Islet precursor cell (in vitro differentiated cells): ENCODE measurements around the gene MED16.
"Not testable (repeated sequence)": the region's sequence is repeated elsewhere in the genome, so short reads cannot be mapped to it uniquely, and the experiment has no call there.

ENCODE experiments used
- DNase-seq: peaks from one replicate; pipeline ENCODE4 v3.0.0-alpha.2; 2018

MED16 gene

DNA sequence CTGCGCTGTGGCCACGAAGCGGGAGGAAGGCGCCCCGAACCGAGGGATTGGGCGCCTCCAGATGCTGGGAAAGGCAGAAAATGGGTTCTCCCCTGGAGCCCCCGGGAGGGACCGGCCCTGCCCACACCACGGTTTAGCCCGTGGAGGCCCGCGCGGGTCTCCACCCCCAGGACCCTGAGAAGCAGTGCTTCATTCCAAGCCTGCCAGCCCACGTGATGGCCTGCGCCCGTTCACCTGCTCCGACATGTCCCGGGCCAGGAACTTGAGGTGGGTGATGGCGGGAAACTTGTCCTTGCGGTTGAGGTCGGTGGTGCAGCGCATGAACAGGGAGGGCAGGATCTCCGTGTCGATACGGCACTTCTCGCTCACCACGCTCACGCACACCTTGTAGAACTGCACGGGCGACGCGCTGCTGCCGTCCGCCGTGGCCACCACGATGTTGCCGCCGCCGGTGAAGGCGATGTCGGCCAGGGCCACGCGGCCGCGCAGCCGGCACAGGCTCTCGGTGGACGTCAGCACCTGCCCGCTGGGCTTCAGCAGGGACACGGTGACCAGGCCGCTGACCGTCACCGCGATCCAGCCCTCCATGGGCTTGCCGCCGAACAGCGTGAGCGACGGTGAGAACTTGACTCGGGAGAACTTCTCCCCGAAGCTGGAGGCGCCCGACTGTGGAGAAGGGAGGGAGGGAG is 7.3 kb downstream of the MED16 start:
- no peak for DNase-seq

DNA sequence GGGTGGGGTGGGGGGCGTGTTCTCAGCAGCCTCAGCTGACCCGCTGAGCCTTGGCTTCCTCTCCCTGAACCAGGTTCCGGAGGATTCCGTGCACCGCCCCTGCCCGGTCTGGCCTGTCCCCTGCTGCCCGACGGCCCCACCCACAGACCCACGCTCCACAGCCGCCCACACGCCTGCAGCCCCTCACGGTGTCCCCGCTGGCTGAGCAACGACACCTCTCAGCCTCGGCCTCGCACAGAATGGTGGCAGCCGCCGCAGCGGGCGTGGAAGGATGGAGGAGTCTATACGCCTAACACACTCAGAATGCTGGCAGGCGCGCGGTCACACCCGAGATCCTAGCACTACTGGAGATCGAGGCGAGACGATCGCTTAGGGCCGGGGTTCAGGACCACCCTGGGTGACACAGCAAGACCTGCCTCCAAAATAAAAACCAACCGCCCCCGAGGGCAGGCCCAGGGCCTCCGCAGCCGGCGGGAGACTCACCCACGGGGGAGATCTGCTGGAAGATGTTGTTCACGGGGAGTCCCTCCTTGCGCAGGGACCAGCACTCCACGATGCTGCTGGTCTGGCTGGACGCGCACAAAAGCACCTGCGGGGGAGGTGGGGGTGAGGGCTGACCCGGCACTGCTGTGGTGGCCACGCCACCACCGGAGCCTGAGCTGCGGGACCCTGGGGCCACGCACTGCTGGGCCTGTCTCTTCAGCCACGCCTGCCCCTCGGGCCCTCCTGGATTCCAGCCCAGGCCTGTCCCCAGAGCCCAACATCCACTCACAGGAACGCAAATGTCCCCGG is 8.4 kb downstream of the MED16 start:
- DNase-seq, result no peak

DNA sequence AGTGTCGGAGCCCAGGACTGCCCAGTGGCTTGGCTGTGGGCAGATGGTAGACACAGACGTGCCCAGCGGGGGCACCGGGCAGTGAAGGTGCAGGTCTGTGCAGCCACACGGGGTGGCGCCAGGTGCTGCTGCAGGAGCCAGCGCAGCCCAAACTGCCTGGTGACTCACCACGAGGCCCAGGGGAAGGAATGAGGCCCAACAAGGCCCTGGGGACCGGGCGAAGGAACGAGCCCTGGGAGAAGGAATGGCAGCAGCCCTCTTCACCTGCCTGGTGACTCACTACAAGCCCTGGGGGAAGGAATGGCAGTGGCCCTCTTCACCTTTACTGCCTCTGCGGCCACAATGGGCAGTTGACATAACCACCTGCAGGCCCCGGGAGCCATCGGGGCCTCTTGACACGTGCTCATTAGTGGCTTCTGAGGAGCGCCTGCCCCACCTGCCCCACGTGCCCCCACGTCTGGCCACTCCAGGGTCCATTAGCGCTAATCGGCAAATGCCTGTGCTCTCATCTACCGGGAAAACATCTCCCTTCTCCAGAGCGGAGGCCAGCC is 9.3 kb downstream of the MED16 start:
- DNase-seq, result peak; percentile 99

DNA sequence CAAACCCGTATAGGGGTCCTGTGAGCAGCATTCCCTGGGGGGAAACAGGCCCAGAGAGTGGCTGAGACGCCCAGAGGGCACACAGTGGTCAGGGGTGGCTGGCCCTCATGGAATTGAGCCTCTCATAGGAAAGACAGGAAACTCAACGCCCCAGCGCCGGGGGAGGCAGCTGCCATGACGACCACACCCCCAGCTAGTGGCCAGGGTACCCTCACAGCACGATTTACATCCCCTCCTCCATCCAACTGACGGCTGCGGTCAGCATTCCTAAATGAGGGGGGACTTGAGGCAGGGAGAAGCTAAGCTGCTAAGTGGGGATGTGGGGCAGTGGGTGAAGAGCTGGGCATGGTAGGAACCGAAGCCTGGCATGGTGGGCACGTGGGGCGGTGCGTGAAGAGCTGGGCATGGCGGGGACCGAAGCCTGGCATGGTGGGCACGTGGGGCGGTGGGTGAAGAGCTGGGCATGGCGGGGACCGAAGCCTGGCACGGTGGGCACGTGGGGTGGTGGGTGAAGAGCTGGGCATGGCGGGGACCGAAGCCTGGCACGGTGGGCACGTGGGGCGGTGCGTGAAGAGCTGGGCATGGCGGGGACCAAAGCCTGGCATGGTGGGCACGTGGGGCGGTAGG is 10.0 kb downstream of the MED16 start:
- DNase-seq, result no peak

DNA sequence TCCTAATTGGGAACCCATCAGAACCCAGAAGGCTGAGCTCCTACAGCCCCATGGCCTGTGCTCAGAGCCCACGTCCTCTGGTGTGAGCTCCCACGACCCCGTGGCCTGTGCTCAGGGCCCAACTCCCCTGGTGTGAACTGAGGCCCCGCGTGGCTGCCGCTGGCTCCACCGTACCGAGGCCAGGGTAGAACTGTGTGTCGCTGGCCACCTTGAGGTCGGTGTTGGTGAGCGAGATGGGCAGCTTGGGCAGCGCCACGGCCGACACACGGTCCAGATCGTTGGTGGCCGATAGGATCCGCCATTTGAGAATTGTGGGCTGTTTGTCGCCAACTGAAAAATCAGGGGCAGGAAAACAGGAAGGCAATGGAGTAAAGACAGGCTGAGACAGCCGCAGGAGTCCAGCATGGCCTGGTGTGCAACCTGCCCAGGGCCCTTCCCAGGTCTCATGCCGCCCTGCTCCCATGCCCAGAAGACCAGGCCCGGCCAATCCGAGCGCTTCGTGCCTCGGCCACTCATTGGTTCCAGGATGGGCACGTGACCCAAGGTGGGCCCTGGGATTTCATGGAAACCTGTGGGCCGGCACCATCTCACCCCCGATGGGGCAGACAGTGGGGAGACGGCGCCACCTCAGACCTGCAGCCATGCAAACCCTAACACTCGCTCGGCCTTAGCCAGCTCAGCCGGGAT is 11.5 kb downstream of the MED16 start:
- DNase-seq, result no peak

DNA sequence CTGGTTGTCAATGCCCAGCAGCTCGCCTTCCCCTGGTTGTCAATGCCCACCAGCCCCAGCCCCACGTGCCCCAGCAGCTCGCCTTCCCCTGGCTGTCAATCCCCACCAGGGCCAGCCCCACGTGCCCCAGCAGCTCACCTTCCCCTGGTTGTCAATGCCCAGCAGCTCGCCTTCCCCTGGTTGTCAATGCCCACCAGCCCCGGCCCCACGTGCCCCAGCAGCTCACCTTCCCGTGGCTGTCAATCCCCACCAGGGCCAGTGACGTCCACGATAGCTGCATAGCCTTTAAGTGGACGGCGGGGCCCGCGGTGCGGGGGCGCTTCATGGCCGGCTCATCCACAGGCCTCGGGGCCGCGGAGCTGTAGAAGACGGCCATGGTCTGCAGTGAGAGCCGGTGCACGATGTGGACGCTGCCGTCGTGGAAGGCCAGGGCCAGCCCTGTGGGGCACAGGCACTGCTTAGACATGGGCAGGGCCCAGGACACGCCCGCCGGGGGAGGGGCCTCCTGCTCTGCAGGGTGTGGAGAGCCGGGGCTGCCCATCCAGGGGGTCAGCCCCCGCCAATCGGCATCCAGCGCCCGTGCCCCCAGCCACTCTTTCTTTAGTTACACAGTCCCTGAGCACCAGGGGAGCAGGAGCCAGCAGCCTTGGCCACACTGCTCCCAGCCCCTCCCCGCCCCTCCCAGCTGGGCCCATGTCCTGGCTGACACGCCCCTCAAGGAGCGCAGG is 13.1 kb downstream of the MED16 start:
- no peak for DNase-seq

DNA sequence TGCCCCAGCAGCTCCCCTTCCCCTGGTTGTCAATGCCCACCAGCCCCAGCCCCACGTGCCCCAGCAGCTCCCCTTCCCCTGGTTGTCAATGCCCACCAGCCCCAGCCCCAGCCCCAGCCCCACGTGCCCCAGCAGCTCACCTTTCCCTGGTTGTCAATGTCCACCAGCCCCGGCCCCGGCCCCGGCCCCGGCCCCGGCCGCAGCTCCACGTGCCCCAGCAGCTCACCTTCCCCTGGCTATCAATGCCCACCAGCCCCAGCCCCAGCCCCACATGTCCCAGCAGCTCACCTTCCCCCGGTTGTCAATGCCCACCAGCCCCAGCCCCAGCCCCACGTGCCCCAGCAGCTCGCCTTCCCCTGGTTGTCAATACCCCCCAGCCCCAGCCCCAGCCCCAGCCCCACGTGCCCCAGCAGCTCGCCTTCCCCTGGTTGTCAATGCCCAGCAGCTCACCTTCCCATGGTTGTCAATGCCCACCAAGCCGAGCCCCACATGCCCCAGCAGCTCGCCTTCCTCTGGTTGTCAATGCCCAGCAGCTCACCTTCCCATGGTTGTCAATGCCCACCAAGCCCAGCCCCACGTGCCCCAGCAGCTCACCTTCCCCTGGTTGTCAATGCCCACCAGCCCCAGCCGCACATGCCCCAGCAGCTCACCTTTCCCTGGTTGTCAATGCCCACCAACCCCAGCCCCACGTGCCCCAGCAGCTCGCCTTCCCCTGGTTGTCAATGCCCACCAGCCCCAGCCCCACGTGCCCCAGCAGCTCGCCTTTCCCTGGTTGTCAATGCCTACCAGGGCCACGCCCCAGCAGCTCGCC is 14.0 kb downstream of the MED16 start:
- not testable (repeated sequence) for DNase-seq

DNA sequence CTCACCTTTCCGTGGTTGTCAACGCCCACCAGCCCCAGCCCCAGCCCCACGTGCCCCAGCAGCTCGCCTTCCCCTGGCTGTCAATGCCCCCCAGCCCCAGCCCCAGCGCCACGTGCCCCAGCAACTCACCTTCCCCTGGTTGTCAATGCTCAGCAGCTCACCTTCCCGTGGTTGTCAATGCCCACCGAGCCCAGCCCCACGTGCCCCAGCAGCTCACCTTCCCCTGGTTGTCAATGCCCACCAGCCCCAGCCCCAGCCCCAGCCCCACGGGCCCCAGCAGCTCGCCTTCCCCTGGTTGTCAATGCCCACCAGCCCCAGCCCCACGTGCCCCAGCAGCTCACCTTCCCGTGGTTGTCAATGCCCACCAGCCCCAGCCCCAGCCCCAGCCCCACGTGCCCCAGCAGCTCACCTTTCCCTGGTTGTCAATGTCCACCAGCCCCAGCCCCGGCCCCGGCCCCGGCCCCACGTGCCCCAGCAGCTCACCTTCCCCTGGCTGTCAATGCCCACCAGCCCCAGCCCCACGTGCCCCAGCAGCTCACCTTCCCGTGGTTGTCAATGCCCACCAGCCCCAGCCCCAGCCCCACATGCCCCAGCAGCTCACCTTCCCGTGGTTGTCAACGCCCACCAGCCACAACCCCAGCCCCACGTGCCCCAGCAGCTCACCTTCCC is 14.9 kb downstream of the MED16 start:
- not testable (repeated sequence) for DNase-seq

DNA sequence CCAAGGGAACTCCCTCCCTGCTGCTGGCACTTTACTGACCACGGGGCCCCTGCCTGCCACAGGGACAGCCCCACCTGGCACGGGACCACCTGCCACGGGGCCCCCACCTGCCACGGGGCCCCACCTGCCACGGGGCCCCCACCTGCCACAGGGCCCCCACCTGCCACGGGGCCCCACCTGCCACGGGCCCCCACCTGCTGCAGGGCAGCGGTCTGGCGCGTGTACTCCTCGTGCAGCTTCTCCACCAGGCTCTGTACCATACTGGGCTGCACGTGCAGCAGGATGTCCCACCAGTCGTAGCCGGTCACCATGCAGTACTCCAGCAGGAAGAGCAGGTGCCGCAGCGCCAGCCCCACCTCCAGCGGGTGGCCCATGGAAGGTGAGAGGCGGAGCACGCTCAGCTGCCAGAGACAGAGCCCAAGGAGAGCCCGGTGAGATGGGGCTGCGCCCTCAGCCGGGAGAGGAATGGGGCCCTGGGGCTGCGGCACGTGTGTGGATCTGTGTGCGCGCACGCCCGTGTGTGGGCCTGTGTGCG is 16.1 kb downstream of the MED16 start:
- no peak for DNase-seq

DNA sequence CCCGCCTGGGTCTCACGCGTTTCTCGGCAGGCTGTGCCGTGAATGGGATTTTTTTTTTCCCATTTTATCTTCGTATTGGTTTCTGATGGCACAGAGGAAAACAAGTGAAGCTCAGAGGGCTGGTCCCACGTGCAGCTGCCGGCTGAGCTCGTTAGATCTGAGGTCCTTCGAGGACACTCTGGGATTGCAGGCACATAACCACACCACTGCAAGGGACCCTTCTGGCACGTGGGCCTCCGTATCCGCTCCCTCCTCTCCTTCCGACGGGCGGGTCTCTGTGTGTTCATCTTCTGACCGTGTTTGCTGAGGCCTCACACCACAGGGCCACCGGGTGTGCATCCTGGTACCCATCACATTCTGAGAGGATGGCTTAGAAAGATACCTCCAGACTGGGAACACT is 16.9 kb downstream of the MED16 start:
- no peak for DNase-seq

DNA sequence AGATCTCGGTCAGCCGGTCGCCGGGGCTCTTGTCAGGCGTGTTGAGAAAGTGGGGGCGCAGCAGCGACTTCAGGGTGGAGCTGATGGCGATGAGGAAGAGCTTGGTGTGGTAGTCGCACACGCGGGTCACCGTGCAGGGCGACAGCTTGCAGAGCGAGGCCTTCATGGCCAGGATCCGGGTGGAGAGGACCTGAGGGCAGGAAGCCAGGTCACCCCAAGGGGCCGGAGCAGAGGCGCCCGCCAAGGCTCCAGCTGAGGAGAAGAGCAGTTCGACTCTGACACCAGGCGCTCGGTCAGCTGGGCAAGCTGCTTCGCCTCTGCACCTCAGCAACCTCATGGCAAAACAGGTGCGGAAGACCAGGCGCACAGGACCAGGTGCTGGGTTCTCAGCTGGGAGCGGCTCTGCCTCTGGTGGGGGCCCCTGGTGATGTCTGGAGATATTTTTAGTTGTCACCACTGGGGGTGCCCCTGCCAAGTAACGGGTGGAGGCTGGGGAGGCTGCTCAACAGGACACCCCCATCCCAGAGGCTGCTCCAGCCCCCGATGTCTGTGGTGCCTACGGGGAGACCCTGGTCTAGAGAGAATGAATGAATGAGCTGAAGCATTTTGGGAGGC is 17.6 kb downstream of the MED16 start:
- no peak for DNase-seq

DNA sequence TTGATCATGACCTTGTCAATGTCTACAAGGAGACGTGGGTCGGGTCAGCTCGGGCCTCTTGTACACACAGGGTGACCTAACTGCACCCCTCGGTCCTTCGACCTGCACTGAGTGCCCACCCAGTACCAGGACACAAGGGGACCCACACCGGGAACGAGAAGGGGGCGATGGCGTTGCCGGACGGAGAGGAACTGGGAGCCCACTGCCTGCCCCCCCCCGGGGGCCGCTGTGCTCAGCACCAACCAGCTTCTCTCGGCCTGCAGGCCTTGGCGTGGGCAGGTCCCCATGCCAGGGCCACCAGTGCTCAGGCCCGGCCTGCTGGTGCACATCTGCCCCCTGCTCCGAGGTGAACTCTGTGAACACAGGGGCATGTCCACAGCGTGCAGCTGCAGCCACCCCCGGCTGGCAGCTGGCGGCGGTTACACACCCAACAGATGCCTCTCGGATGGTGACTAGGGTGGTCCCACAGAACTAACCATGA is 19.4 kb downstream of the MED16 start:
- no peak for DNase-seq

DNA sequence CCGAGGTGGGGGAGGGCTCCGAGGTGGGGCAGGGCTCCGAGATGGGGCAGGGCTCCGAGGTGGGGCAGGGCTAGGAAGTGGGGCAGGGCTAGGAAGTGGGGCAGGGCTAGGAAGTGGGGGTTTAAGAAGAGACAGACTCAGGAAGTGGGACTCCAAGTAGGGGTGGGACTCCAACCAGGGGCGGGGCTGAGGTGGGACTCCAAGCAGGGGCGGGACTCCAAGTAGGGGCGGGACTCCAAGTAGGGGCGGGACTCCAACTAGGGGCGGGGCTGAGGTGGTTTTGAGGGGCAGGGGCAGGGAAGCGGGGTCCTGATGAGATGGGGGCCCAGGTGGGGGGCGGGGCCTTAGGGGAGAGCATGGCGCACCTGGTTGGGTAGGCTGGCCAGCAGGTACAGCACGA is 19.9 kb downstream of the MED16 start:
- no peak for DNase-seq

DNA sequence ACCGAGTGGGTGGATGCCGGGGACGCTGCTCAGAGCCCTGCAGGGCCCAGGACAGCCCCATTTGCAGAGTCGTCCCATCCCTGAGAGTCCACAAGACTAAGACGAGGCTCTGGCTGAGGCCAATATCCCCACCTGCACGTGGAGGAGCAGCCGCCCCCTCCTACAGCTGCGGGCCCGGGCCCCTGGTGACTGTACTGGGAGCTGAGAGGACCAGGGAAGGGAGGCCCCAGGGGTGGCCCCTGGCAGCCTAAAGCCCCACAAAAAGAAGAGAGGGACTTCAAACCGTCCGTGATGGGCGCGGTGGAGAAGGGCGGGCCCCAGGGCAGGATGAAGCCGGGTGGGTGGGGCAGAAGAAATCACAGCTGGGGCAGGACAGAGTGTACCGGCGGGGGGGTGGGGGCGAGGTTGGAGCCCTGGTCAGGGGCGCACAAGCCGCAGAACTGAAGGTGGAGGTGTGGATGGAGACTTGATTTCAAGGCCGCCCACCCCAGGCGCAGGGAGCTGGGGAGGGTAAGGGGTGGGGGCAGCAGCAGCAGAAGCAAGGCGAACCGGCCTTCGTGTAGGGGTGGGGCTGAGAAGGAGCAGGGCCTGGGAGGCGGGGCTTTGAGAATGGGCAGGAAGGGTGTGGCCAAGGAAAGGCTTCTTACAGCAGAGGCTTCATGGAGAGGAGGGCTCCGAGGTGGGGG is 20.6 kb downstream of the MED16 start:
- DNase-seq, result peak; percentile 86

DNA sequence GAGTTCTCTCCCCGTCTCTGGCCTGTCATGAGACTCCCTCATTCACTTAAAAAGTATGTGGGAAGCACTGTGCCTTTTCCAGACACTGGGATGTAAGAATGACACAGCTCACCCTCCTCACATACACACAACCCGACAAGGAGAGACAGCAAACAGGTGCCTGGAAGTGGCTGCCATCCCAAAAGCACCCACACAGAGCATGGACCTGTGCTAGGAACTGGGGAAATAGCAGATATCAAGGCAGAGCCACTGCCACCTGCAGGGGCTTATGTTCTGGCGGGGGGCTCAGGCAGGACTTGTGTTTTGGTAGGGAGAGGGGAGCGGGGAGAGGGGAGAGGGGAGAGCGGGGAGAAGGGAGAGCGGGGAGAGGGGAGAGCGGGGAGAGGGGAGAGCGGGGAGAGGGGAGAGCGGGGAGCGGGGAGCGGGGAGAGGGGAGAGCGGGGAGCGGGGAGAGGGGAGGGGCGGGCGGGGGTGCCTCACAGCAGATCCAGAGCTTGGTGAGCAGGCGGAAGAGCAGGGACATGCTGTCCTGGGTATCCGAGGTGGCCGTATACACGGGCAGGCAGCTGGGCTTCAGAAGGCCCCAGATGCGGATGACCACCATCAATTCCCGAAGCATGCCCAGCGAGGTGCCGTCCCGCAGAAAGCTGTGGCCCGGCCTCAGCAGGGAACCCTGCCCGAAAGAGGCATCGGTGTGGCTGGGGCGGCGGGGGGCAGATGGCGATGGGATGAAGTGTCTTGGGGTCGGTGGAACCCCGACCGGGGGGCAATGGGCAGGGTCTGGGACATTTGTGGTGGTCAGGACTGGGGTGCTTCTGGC is 21.3 kb downstream of the MED16 start:
- peak; percentile 73 for DNase-seq

DNA sequence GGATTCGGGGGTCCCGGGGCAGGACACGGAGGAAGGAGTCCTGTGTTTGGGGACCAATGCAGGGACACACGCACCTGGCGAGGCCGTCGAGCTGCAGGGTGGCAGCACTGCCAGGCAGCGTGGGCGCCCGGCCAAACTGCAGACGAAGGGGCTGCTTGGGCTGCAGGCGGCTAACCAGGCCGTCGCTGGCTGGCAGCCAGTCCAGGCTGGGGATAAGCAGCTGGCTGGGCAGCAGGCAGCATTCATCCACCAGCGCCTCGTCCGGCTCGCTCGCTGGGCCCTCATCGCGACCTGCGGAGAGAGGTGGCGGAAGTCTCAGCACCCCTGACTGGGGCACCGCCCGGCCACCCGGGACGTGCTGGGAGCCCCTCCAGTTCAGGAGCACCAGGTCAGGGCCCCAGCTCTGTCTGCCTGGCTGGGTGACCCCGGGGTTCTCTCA is 22.0 kb downstream of the MED16 start:
- DNase-seq, result no peak

DNA sequence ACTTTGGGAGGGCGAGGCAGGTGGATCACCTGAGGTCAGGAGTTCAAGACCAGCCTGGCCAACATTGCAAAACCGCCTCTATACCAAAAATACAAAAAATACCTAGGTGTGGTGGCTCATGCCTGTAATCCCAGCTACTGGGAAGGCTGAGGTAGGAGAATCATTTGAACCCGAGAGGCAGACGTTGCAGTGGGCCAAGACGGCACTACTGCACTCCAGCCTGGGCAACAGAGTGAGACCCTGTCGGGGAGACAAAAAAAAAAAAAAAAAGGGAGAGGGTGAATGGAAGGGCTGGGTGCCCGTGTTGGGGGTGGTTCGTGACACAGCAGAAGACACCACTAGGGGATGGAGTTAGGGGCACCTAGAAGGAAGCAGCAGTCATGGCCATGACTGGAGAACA is 22.7 kb downstream of the MED16 start:
- DNase-seq, result no peak
